UCSD-AML1 (cell line): ENCODE measurements around the gene ANKRD36B.
"Not testable (repeated sequence)": the region's sequence is repeated elsewhere in the genome, so short reads cannot be mapped to it uniquely, and the experiment has no call there.

Source experiments
- DNase-seq: peaks from one replicate; lab custom pipeline; 2025; ENCODE audit not compliant: unreplicated experiment; lab: John Stamatoyannopoulos, UW

The ANKRD36B gene

DNA sequence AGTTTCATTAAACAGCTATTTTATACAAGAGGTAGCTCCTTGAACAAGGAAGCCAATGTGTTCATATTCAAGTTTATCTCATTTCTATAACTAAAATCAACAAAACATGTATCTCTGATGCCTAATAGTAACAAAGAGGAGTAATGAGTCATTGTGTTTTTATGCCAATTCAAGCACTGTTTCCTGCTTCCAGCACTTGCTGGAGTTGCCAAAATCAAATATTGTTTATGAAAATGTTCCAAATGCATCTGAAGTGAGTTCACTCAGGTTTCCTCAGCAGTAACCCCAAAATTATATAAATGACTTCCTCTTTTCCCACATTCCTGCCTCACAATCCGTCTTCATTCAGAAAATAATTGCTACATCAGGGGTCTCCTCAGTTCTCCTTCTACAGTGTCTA is 39.2 kb downstream of the ANKRD36B start:
- DNase-seq = not testable (repeated sequence)

DNA sequence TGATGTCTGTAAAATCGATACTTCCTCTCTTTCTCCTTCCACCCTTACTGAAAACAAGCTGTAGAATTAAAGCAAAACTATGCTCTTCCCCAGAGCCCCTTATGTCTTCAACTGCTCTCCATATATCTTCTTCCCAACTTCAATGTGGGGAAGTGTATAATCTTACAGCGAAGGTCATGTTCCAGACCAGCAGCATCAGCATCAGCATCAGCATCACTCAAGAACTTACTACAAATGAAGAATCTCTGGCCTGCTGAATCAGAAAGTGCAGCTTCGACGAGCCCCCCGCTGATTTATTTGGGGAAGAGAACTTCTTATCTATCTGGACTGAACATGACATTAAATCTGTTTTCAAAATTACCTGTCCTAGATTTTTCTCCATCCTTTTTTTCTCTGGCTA is 40.6 kb downstream of the ANKRD36B start:
- DNase-seq = not testable (repeated sequence)

DNA sequence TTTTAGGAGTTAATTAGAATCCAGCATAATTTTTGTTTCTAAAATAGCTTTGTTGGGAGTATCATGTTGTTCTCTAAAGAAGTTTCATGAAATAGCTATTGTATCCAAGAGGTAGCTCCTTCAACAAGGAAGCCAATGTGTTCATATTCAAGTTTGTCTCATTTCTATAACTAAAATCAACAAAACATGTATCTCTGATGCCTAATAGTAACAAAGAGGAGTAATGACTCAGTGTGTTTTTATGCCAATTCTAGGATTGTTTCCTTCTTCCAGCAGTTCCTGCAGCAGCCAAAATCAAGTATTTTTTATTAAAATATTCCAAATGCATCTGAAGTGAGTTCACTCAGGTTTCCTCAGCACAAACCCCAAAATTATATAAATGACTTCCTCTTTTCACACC is 41.1 kb downstream of the ANKRD36B start:
- DNase-seq = not testable (repeated sequence)

DNA sequence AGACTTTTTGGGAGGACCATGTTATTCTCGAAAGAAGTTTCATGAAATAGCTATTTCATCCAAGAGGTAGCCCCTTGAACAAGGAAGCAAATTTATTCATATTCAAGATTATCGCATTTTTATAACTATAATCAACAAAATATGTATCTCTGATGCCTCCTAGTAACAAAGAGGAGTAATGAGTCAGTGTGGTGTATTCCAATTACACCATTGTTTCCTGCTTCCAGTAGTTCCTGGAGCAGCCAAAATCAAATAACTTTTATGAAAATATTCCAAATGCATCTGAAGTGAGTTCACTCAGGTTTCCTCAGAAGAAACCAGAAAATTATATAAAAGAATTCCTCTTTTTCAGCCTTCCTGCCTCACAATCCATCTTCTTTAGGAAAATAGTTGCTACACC is 43.0 kb downstream of the ANKRD36B start:
- DNase-seq = no peak

DNA sequence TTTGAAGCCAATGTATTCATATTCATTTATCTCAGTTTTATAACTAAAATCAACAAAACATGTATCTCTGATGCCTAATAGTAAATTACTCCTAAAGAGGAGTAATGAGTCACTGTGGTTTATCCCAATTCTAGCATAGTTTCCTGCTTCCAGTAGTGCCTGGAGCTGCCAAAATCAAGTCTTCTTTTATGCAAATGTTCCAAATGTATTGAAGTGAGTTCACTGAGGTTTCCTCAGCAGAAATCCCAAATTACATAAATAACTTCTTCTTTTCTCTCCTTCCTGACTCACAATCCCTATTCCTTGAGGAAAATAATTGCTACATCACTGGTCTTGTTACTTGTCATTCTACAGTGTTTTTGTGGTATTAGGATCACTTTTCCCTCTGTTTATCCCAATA is 44.8 kb downstream of the ANKRD36B start:
- DNase-seq = not testable (repeated sequence)

DNA sequence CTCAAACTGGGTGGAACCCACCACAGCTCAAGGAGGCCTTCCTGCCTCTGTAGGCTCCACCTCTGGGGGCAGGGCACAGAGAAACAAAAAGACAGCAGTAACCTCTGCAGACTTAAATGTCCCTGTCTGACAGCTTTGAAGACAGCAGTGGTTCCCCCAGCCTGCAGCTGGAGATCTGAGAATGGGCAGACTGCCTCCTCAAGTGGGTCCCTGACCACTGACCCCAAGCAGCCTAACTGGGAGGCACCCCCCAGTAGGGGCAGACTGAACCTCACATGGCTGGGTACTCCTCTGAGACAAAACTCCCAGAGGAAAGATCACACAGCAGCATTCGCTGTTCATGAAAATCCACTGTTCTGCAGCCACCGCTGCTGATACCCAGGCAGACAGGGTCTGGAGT is 63.8 kb downstream of the ANKRD36B start:
- not testable (repeated sequence) for DNase-seq

DNA sequence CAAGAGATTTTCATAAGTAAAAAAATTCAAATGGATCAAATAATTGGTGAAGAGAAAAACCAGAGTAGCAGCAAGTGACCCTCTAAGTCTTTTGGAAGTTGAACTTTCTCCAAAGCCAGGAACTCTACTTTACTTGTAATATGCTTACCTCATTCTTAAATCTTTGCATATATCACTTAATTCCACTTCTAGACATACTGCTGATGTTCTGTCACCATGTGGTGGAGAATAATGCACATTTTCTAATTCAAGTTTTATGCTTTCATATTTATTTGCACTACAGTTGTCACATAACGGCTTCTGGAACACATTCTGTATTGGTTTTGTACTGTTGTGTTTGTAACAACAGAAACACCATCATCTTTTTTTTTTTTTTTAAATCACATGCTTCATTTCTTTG is 65.9 kb downstream of the ANKRD36B start:
- not testable (repeated sequence) for DNase-seq

DNA sequence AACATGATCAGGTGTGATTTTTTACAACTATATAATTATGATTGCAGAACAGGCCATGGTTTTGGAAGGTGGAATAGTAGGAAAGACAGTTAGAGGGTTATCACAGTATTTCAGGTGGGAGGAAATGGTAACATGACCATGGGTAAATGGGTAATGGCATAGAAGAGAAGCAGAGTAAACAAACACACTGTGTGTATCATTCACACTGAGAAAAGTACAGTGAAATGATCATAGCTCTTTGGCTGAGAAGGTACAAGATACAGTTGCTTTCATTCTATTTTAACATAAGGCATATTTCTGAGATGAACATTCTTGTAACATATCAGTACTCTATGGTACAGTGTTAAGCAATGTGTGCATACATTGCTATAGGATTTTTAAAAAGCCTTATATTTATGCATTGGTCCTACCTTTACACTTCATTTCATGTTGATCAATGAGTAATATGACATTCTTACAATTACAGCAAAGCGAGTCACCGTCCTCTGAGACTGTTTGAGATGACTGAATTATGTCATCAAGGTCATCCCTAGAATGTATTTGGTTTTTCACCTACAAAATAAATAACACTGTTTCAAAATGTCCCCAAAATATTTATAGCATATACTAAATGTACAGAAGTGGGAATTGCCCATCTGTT is 66.6 kb downstream of the ANKRD36B start:
- not testable (repeated sequence) for DNase-seq

DNA sequence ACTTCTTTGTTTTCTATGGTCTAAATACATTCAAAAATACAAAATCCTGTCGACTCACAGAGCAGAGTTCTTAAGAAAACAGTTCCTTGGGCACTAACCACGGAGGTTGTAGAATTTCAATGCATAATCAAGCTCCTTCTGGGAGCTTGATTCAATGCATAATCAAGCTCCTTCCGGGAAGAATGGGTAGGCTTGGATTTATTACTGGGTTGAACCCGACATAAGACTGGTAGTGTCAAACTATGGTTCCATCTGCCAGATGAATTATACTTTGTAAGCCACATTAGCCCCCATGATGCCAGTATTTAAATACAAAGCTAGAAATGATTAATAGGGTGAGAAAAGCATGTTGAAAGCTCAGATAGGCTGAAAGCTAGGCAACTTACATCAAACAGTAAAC is 94.0 kb downstream of the ANKRD36B start:
- DNase-seq = not testable (repeated sequence)

DNA sequence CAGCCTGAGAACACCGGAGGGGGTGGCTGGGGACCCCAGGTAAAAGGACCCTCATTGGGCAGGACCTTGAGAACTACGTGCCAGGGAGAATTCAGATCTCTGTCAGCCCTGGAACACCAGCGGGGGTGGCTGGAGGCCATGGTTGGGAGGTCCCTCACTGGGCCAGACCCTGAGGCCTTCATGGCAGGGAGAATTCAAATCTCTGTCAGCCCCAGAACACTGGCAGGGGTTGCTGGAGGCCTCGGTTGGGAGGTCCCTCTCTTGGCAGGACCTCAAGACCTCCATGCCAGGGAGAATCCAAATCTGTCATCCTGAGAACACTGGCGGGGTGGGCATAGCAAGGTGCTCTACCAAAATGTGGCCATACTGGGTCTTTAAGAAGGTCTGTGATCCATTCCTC is 99.5 kb downstream of the ANKRD36B start:
- DNase-seq = not testable (repeated sequence)
